C4-2B (cell line): ENCODE data around the gene CDK17.
"Not testable (repeated sequence)": the region's sequence is repeated elsewhere in the genome, so short reads cannot be mapped to it uniquely, and the experiment has no call there.

Experiments used
- H3K27ac ChIP-seq: fragments of 450-650 bp; 2 replicates; pipeline ENCODE4 v1.5.1; 2017
- CTCF ChIP-seq: fragments of 450-650 bp; conservative IDR thresholded peaks from 2 replicates; pipeline ENCODE4 v1.5.1; 2017; ENCODE audit warnings: mild to moderate bottlenecking
- ZFX ChIP-seq: fragments of 450-650 bp; IDR thresholded peaks from 2 replicates; pipeline ENCODE4 v1.6.1; 2017

The CDK17 gene

DNA sequence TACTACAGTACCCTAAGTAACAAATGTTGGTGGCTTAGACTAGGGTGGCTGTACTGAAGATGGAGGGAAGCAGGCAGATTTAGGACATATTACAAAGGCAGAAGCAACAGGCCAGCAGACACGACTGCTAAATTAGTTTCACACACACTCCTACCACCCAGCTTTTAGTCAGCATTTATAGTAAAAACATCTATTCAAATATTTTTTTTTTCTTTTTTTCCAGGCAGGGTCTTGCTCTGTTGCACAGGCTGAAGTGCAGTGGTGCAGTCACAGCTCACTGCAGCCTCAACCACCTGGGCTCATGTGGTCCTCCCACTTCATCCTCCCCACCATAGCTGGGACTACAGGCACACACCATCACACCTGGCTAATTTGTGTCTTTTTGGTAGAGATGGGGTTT is 72.9 kb downstream of the CDK17 start:
- no peak overlapping the region for H3K27ac ChIP-seq
- TF ChIP-seq ZFX: no peak
- TF ChIP-seq CTCF: no peak

GRCh38 chr12:96326628-96327227 is 73.5 kb downstream of the CDK17 start:
- no peak overlapping the region for H3K27ac ChIP-seq
- TF ChIP-seq CTCF (no peak), ZFX (no peak)

GRCh38 chr12:96323906-96324305 is 76.3 kb downstream of the CDK17 start:
- TF ChIP-seq ZFX: no peak
- TF ChIP-seq CTCF: no peak
- no peak overlapping the region for H3K27ac ChIP-seq

DNA sequence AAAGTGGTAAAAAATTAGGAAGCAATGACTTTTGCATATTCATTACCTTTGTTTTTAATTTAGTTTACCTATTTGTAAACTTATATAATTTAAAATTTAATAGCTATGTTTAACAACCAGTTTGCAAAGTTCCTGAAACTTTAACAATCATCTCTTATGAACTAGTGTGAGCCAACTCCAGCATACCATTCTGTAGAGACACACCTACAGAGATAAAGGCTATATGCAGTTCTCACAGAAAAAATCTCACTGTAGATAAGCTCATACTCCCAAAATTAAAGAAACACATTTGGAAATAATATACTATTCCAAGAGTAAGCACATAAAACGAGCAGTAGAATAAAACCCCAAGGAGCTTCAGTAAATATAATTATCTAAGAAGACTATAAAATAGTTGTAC is 77.5 kb downstream of the CDK17 start:
- TF ChIP-seq ZFX: no peak
- no peak for TF ChIP-seq CTCF
- H3K27ac ChIP-seq: no peak overlapping the region

DNA sequence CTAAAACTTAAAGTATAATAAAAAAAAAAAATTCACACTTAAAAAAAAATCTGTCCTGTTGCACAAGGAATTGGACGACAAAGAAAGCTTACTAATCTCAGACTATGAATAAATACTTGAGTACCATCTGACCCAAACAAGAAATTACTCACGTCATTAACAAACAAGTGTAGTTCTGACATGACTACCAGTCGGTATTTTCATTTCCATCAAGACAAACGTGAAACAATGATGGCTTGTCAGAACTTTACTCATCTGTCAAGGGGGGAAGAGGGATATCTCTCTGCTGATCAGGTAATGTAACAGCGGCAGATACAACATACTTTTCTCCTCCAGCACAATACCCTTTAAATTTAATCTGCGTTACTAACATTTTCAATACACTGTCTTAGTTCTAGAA is 78.3 kb downstream of the CDK17 start:
- TF ChIP-seq ZFX (no peak), CTCF (no peak)
- H3K27ac ChIP-seq: no peak overlapping the region

DNA sequence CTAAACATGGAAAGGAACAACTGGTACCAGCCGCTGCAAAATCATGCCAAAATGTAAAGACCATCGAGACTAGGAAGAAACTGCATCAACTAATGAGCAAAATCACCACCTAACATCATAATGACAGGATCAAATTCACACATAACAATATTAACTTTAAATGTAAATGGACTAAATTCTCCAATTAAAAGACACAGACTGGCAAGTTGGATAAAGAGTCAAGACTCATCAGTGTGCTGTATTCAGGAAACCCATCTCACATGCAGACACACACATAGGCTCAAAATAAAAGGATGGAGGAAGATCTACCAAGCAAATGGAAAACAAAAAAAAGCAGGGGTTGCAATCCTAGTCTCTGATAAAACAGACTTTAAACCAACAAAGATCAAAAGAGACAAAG is 82.4 kb downstream of the CDK17 start:
- H3K27ac ChIP-seq: not testable (repeated sequence)

GRCh38 chr12:96315741-96316481 is 84.3 kb downstream of the CDK17 start:
- H3K27ac ChIP-seq: not testable (repeated sequence)

GRCh38 chr12:96314723-96315122 is 85.5 kb downstream of the CDK17 start:
- TF ChIP-seq ZFX (no peak), CTCF (no peak)
- no peak overlapping the region for H3K27ac ChIP-seq
